IPS-18a (cell line): Measurements from ENCODE around the gene RNLS.

Experiments used
- H3K27ac ChIP-seq: one replicate; pipeline ENCODE4 v1.5.1; 2013; ENCODE audit warnings: low read length
- H3K27me3 ChIP-seq: one replicate; pipeline ENCODE4 v1.6.1; 2013; ENCODE audit warnings: mild to moderate bottlenecking, low read length; ENCODE audit not compliant: control insufficient read depth, insufficient read depth
- H3K36me3 ChIP-seq: one replicate; pipeline ENCODE4 v1.6.1; 2013; ENCODE audit warnings: low read depth, low read length; ENCODE audit not compliant: control insufficient read depth
- H3K4me1 ChIP-seq: one replicate; pipeline ENCODE4 v1.6.1; 2013; ENCODE audit warnings: low read depth, low read length; ENCODE audit not compliant: control insufficient read depth
- H3K4me3 ChIP-seq: one replicate; pipeline ENCODE4 v1.5.1; 2013; ENCODE audit warnings: low read length
- H3K9ac ChIP-seq: one replicate; pipeline ENCODE4 v1.6.1; 2013; ENCODE audit warnings: mild to moderate bottlenecking, low read length, moderate library complexity
- H3K9me3 ChIP-seq: one replicate; pipeline ENCODE4 v1.6.1; 2013; ENCODE audit warnings: low read depth, low read length; ENCODE audit not compliant: control insufficient read depth

RNLS gene

GRCh38 chr10:88582806-88583583, at the start of gene RNLS:
RNLS (minus strand) TSS chr10:88583318.
- H3K27ac ChIP-seq: no peak within 1 kb of the TSS
- H3K9me3 ChIP-seq: no peaks in the 10 kb centered on the region
- H3K9ac ChIP-seq: peak within 1 kb of the TSS; percentile 84
- H3K27me3 ChIP-seq: no peaks in the 10 kb centered on the region
- H3K4me1 ChIP-seq: peaks cover 4% of the 10 kb centered on the region
- peak within 1 kb of the TSS; percentile 92 for H3K4me3 ChIP-seq
- H3K36me3 ChIP-seq: no peaks in the 10 kb centered on the region

- Histone ChIP-seq H3K36me3 (no peaks in the 10 kb centered on the region), H3K9me3 (no peaks in the 10 kb centered on the region), H3K4me1 (no peaks in the 10 kb centered on the region), H3K27me3 (no peaks in the 10 kb centered on the region), H3K27ac (no peak overlapping the region), H3K4me3 (no peak overlapping the region), H3K9ac (no peak overlapping the region)
These were observed 41.7 kb upstream of the RNLS start for GRCh38 chr10:88624840-88625239.

GRCh38 chr10:88623835-88624234, 40.7 kb upstream of the RNLS start:
- no peaks in the 10 kb centered on the region for H3K27me3 ChIP-seq
- no peaks in the 10 kb centered on the region for H3K9me3 ChIP-seq
- no peak overlapping the region for H3K9ac ChIP-seq
- no peaks in the 10 kb centered on the region for H3K4me1 ChIP-seq
- no peak overlapping the region for H3K4me3 ChIP-seq
- H3K27ac ChIP-seq: no peak overlapping the region
- H3K36me3 ChIP-seq: no peaks in the 10 kb centered on the region

- Histone ChIP-seq H3K4me3 (no peak overlapping the region), H3K9me3 (no peaks in the 10 kb centered on the region), H3K4me1 (no peaks in the 10 kb centered on the region), H3K27ac (no peak overlapping the region), H3K9ac (no peak overlapping the region), H3K36me3 (no peaks in the 10 kb centered on the region), H3K27me3 (no peaks in the 10 kb centered on the region)
These were observed 37.3 kb upstream of the RNLS start for GRCh38 chr10:88620441-88620840.

- no peak overlapping the region for H3K4me3 ChIP-seq
- no peak overlapping the region for H3K27ac ChIP-seq
- no peak overlapping the region for H3K9ac ChIP-seq
- no peaks in the 10 kb centered on the region for H3K9me3 ChIP-seq
- no peaks in the 10 kb centered on the region for H3K4me1 ChIP-seq
- H3K27me3 ChIP-seq: no peaks in the 10 kb centered on the region
- H3K36me3 ChIP-seq: no peaks in the 10 kb centered on the region
These were observed 35.4 kb upstream of the RNLS start for GRCh38 chr10:88618496-88618895.

GRCh38 chr10:88617772-88618300, 34.7 kb upstream of the RNLS start:
- H3K4me1 ChIP-seq: no peaks in the 10 kb centered on the region
- no peak overlapping the region for H3K9ac ChIP-seq
- no peak overlapping the region for H3K27ac ChIP-seq
- H3K27me3 ChIP-seq: no peaks in the 10 kb centered on the region
- H3K9me3 ChIP-seq: no peaks in the 10 kb centered on the region
- H3K36me3 ChIP-seq: no peaks in the 10 kb centered on the region
- H3K4me3 ChIP-seq: no peak overlapping the region

- Histone ChIP-seq H3K27ac (no peak overlapping the region), H3K4me3 (no peak overlapping the region), H3K9me3 (no peaks in the 10 kb centered on the region), H3K27me3 (no peaks in the 10 kb centered on the region), H3K36me3 (no peaks in the 10 kb centered on the region), H3K4me1 (no peaks in the 10 kb centered on the region), H3K9ac (no peak overlapping the region)
These were observed 33.3 kb upstream of the RNLS start for GRCh38 chr10:88616250-88616977.

GRCh38 chr10:88608780-88609179, 25.7 kb upstream of the RNLS start:
- Histone ChIP-seq H3K9me3 (no peaks in the 10 kb centered on the region), H3K27ac (no peak overlapping the region)

GRCh38 chr10:88608052-88608732, 25.1 kb upstream of the RNLS start:
- Histone ChIP-seq H3K27me3 (no peaks in the 10 kb centered on the region), H3K9ac (no peak overlapping the region), H3K4me3 (no peak overlapping the region), H3K4me1 (no peaks in the 10 kb centered on the region), H3K27ac (no peak overlapping the region), H3K9me3 (no peaks in the 10 kb centered on the region), H3K36me3 (no peaks in the 10 kb centered on the region)

More at GRCh38 chr10:88608780-88609179, 25.7 kb upstream of the RNLS start:
- Histone ChIP-seq H3K9ac (no peak overlapping the region), H3K36me3 (no peaks in the 10 kb centered on the region), H3K27me3 (no peaks in the 10 kb centered on the region), H3K4me1 (no peaks in the 10 kb centered on the region), H3K4me3 (no peak overlapping the region)

- H3K4me1 ChIP-seq: no peaks in the 10 kb centered on the region
- no peak overlapping the region for H3K27ac ChIP-seq
- no peaks in the 10 kb centered on the region for H3K27me3 ChIP-seq
- H3K9ac ChIP-seq: no peak overlapping the region
- H3K4me3 ChIP-seq: no peak overlapping the region
- no peaks in the 10 kb centered on the region for H3K36me3 ChIP-seq
- H3K9me3 ChIP-seq: no peaks in the 10 kb centered on the region
These were observed 14.9 kb upstream of the RNLS start for GRCh38 chr10:88598055-88598454.

- no peak overlapping the region for H3K27ac ChIP-seq
- no peaks in the 10 kb centered on the region for H3K36me3 ChIP-seq
- no peaks in the 10 kb centered on the region for H3K9me3 ChIP-seq
- H3K27me3 ChIP-seq: no peaks in the 10 kb centered on the region
- H3K4me3 ChIP-seq: no peak overlapping the region
- H3K9ac ChIP-seq: no peak overlapping the region
- no peaks in the 10 kb centered on the region for H3K4me1 ChIP-seq
These were observed 11.4 kb upstream of the RNLS start for GRCh38 chr10:88594482-88594881.
